HepG2 (cell line): ENCODE data around the gene L3MBTL4. TPM values are rescaled to one million over a fixed set of nuclear protein-coding genes. Genes with fewer than 3 reads are reported as not detected.

Experiments used
- ATAC-seq: fragments of 200-7000 bp; cut with Tn5 transposase; 3 replicates; pipeline ENCODE4 v1.9.1; 2020; ENCODE audit warnings: mild to moderate bottlenecking, moderate library complexity
- BruUV-seq: library from RNA; stranded (reverse); fragments of 400-500 nt; replicated peaks from 2 replicates; lab custom pipeline; 2021; lab: Mats Ljungman, UMichigan
- CTCF ChIA-PET: fragments of 300-600 bp; formaldehyde crosslinking; extraction: SDS; loops from one replicate; lab custom pipeline; 2021; ENCODE audit warnings: low total read pairs, inconsistent platforms, low intra/inter-chr PET ratio; lab: Yijun Ruan, JAX
- POLR2A ChIA-PET: fragments of 350-600 bp; sonication (Branson Sonifier 250); formaldehyde crosslinking; loops from one replicate; lab custom pipeline; 2020; ENCODE audit warnings: antibody characterized with exemption, inconsistent platforms; lab: Yijun Ruan, JAX
- DNase-seq: peaks from one replicate; pipeline ENCODE4 v3.0.0-alpha.2; 2015; ENCODE audit warnings: low spot score
- FAIRE-seq: peaks from 3 replicates; lab custom pipeline; 2011; peaks lifted over from hg19 to GRCh38; lab: Jason Lieb, UNC
- H2AFZ ChIP-seq: one replicate; pipeline ENCODE4 v1.6.1; 2011; ENCODE audit warnings: low read length, inconsistent platforms
- H3K27ac ChIP-seq: fragments of 300-600 bp; 3 replicates; pipeline ENCODE4 v1.8.0; 2011; ENCODE audit warnings: mixed run types, mild to moderate bottlenecking, mixed read lengths, low read length, inconsistent platforms; ENCODE audit not compliant: insufficient read depth; ENCODE audit errors: extremely low read length
- H3K27me3 ChIP-seq, 2 experiments: fragments of 200-600 bp in 1 of 2; 2 replicates in 1 of 2; 3 replicates in 1 of 2; pipeline versions ENCODE4 v1.6.0 to v1.8.0; 2011; ENCODE audit warnings: low read length in 2 of 2, mild to moderate bottlenecking in 2 of 2, moderate library complexity in 2 of 2, inconsistent platforms in 1 of 2; ENCODE audit not compliant: insufficient read depth in 2 of 2, control insufficient read depth in 1 of 2
- H3K36me3 ChIP-seq, 2 experiments: fragments of 200-600 bp in 1 of 2; replicated peaks in 1 of 2; 2 replicates in 1 of 2; 3 replicates in 1 of 2; pipeline versions ENCODE4 v1.5.1 to v1.8.0; 2011; ENCODE audit warnings: low read length in 2 of 2, inconsistent platforms in 1 of 2; ENCODE audit not compliant: insufficient read depth in 2 of 2, control insufficient read depth in 1 of 2
- H3K4me1 ChIP-seq: 2 replicates; pipeline ENCODE4 v1.5.1; 2012; ENCODE audit warnings: low read length, inconsistent platforms; ENCODE audit not compliant: insufficient read depth
- H3K4me2 ChIP-seq: 2 replicates; pipeline ENCODE4 v1.6.0; 2011; ENCODE audit warnings: low read depth, low read length, inconsistent platforms
- H3K4me3 ChIP-seq, 3 experiments: fragments of 200-600 bp in 1 of 3; sonication (generic), shearing (Covaris generic) in 1 of 3; replicated peaks in 1 of 3; 2 replicates each; pipeline ENCODE4 v1.5.1; 2011 to 2016; ENCODE audit warnings: low read length in 3 of 3, inconsistent platforms in 2 of 3, low read depth in 2 of 3, mild to moderate bottlenecking in 2 of 3, control low read depth in 1 of 3, mixed read lengths in 1 of 3; ENCODE audit not compliant: insufficient read depth in 1 of 3
- H3K79me2 ChIP-seq: one replicate; pipeline ENCODE4 v1.6.1; 2011; ENCODE audit warnings: low read length, inconsistent platforms; ENCODE audit not compliant: insufficient read depth
- H3K9ac ChIP-seq: 2 replicates; pipeline ENCODE4 v1.6.0; 2011; ENCODE audit warnings: mild to moderate bottlenecking, low read depth, low read length, inconsistent platforms; ENCODE audit not compliant: insufficient read depth
- H3K9me3 ChIP-seq: 2 replicates; pipeline ENCODE4 v1.5.1; 2012; ENCODE audit warnings: mild to moderate bottlenecking, low read length
- H4K20me1 ChIP-seq: 2 replicates; pipeline ENCODE4 v1.6.0; 2011; ENCODE audit warnings: inconsistent platforms, mild to moderate bottlenecking, low read length, moderate library complexity; ENCODE audit not compliant: insufficient read depth
- RARA ChIP-seq: IDR thresholded peaks from 2 replicates; pipeline ENCODE4 v1.6.1; 2016; ENCODE audit warnings: missing genetic modification reagents, missing compliant biosample characterization
- U2AF1 ChIP-seq: fragments of 200-400 bp; formaldehyde crosslinking; optimal IDR thresholded peaks from 2 replicates; pipeline ENCODE3; 2017; ENCODE audit warnings: mild to moderate bottlenecking, low read depth, low read length
- ZNF138 ChIP-seq: sonication (generic); formaldehyde crosslinking; IDR thresholded peaks from 2 replicates; pipeline ENCODE4 v1.5.0; 2020; ENCODE audit warnings: mild to moderate bottlenecking, low read depth, missing genetic modification reagents
- ZNF235 ChIP-seq: sonication (generic); formaldehyde crosslinking; IDR thresholded peaks from 2 replicates; pipeline ENCODE4 v1.8.1; 2023; ENCODE audit warnings: mild to moderate bottlenecking, missing genetic modification reagents, borderline replicate concordance
- WGBS: methylation state at CpG from one replicate; pipeline ENCODE4 v1.1.6; 2017; ENCODE audit warnings: low lambda C conversion rate; 5-methylcytosine and 5-hydroxymethylcytosine counted together
- in situ Hi-C: cut with HindIII; loops from 2 replicates; pipeline ENCODE4 v1.10.0; 2017; ENCODE audit warnings: low pct_unique_long_range_greater_than_20kb; ENCODE audit not compliant: extremely low pct_ligation_motif_present
- intact Hi-C: fragments of 100-400 bp; cut with micrococcal nuclease; formaldehyde crosslinking; loops from one replicate; pipeline ENCODE4 v1.10.0; 2022; ENCODE audit not compliant: unreplicated experiment
- polyA plus RNA-seq, 8 experiments: library from polyadenylated mRNA; depleted of rRNA in 3 of 8; stranded (reverse) in 7 of 8; unstranded in 1 of 8; fragments of >200 nt; fragmentation: Illumina TruSeq in 4 of 8; extraction: Trizol in 4 of 8; gene quantifications; 2 replicates each; pipeline versions ENCODE4 v1.2.1 to v1.2.3, GENCODE V29; 2011 to 2016; ENCODE audit warnings: low read depth in 4 of 8, missing spikeins in 1 of 8, mixed read lengths in 1 of 8; ENCODE audit not compliant: insufficient read depth in 1 of 8
- total RNA-seq, 5 experiments: library from RNA; depleted of rRNA; stranded (reverse); fragments of >200 nt; fragmentation: Illumina TruSeq; extraction: Trizol; gene quantifications; 2 replicates each; pipeline ENCODE4 v1.2.3, GENCODE V29; 2016; ENCODE audit warnings: low read depth in 1 of 5
- TF ChIP-seq, protein P1 (sequence below): sonication (generic); IDR thresholded peaks from 2 replicates; pipeline ENCODE4 v1.6.1; 2016; ENCODE audit warnings: low read depth, borderline replicate concordance

The L3MBTL4 gene
- total and polyA plus RNA-seq, 2 of the 13 experiments (the other 11 are each of a cell fraction or from before 2014, with no cell fraction given), result 10.8 to 13.3 TPM

- H3K36me3 ChIP-seq, result no peaks in the 10 kb centered on the region
- no peak overlapping the region for H2AFZ ChIP-seq
- H3K4me3 ChIP-seq, result no peak overlapping the region
- no TSS peak for BruUV-seq
- DNase-seq (no peak), ATAC-seq (no peak), FAIRE-seq (no peak)
- no peak overlapping the region for H3K4me2 ChIP-seq
- intact Hi-C loops (no loop called here), in situ Hi-C loops (no loop called here)
- CTCF ChIA-PET, result no interaction called here
- WGBS, result 67% methylated on average over 5 of the region's 5 CpGs
- no peaks in the 10 kb centered on the region for H3K9me3 ChIP-seq
- no peak overlapping the region for H3K9ac ChIP-seq
- no peaks in the 10 kb centered on the region for H4K20me1 ChIP-seq
- POLR2A ChIA-PET, result no interaction called here
- TF ChIP-seq, protein P1, sequence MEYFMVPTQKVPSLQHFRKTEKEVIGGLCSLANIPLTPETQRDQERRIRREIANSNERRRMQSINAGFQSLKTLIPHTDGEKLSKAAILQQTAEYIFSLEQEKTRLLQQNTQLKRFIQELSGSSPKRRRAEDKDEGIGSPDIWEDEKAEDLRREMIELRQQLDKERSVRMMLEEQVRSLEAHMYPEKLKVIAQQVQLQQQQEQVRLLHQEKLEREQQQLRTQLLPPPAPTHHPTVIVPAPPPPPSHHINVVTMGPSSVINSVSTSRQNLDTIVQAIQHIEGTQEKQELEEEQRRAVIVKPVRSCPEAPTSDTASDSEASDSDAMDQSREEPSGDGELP, result no peak
- no peak overlapping the region for H3K27ac ChIP-seq
- H3K27me3 ChIP-seq, result no peaks in the 10 kb centered on the region
- no peaks in the 10 kb centered on the region for H3K79me2 ChIP-seq
- peaks cover 7% of the 10 kb centered on the region for H3K4me1 ChIP-seq
Measured at GRCh38 chr18:6449213-6449612, 34.5 kb upstream of the L3MBTL4 start.

- ATAC-seq (peak; percentile 59; the same call in 2 of the 3 replicates), FAIRE-seq (no peak), DNase-seq (peak; percentile 3)
- no peaks in the 10 kb centered on the region for H3K79me2 ChIP-seq
- no peak overlapping the region for H2AFZ ChIP-seq
- TF ChIP-seq RARA (peak; percentile 65; the same call in 1 of the 2 replicates), U2AF1 (no peak), ZNF138 (CRISPR knock-in tag) (no peak), ZNF235 (CRISPR knock-in tag) (no peak)
- BruUV-seq, result no TSS peak
- no peak overlapping the region for H3K4me3 ChIP-seq
- H3K4me1 ChIP-seq, result peaks cover 12% of the 10 kb centered on the region
- H3K27ac ChIP-seq, result no peak overlapping the region
- ChIA-PET CTCF (no interaction called here), POLR2A (no interaction called here)
- no peaks in the 10 kb centered on the region for H3K9me3 ChIP-seq
- in situ Hi-C loops, result no loop called here
- no peaks in the 10 kb centered on the region for H4K20me1 ChIP-seq
- WGBS, result 3% methylated on average over 2 of the region's 2 CpGs
- H3K27me3 ChIP-seq, result no peaks in the 10 kb centered on the region; a peak in 1 of 5 replicates
- no peak overlapping the region for H3K9ac ChIP-seq
- no peak overlapping the region for H3K4me2 ChIP-seq
- H3K36me3 ChIP-seq, result no peaks in the 10 kb centered on the region
- intact Hi-C loops, result no loop called here
Measured at GRCh38 chr18:6444466-6445228, 29.9 kb upstream of the L3MBTL4 start.
